HG02623 (cell line): Measurements from ENCODE around the gene PDE11A.

Experiments
- ATAC-seq: cut with Tn5 transposase; IDR thresholded peaks from one replicate; pipeline ENCODE4 v1.9.1; 2021; ENCODE audit warnings: moderate library complexity; ENCODE audit not compliant: unreplicated experiment

PDE11A gene

GRCh38 chr2:177639262-177639914 lies 433.2 kb downstream of the PDE11A start:
- no peak for ATAC-seq

GRCh38 chr2:177638507-177638906 lies 434.1 kb downstream of the PDE11A start:
- no peak for ATAC-seq

DNA sequence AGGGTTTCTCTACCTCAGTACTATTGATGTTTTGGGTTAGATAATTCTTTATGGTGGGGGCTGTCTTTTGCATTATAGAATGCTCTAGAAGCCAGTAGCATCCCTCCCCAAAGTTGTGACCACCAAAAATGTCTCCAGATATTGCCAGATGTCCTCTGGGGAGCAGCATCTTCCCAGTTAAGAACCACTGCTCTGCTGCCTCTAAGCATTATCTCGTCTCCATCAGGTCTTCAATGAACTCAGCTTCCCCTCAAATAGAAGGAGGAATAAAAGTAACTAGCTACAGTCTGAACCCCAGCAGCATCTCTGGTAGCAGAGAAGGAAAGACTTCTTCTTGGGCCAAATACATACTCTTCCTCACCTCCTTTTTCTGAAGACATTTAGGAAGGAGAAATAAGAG lies 435.9 kb downstream of the PDE11A start:
- ATAC-seq, result no peak

- no peak for ATAC-seq
Measured at GRCh38 chr2:177635696-177636095, 436.9 kb downstream of the PDE11A start.

DNA sequence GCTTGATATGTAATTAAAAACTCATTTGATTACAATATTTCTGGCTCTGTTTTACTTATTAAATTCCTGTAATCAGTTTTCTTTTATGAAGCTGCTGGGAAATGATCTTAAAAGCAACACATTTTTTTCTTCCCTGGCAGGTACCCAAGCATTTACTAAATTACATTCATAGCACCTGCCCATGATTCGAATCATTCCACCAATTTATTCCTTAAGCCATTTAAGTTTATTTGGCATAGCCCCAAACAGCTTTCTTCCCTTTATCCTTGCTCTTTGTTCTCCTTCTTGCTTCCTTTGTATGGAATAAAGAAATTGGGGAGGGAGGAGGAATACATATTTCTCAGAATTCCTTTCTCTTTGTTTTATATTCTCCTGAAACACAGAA lies 438.7 kb downstream of the PDE11A start:
- no peak for ATAC-seq

GRCh38 chr2:177633111-177633510 lies 439.5 kb downstream of the PDE11A start:
- ATAC-seq, result no peak

DNA sequence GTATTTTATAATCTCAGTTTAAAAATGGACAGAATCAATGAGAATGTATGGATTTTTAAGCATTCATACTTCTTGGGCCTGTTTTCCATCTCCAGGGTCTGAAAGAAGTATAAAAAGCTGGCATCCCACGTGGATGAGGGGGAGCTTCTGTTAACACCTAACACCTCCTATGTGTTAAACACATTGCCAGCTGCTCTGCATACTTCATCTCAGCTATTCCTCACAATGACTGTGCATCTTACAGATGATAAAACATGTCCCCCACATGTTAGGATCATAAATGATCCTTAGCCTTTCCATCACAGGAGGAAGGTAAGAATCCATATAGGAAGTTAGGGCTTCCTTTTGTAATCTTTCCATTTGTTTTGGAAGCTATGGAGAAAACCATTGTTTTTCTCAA lies 440.9 kb downstream of the PDE11A start:
- no peak for ATAC-seq

- ATAC-seq, result peak; percentile 68
Measured at GRCh38 chr2:177629357-177630024, 443.1 kb downstream of the PDE11A start.

DNA sequence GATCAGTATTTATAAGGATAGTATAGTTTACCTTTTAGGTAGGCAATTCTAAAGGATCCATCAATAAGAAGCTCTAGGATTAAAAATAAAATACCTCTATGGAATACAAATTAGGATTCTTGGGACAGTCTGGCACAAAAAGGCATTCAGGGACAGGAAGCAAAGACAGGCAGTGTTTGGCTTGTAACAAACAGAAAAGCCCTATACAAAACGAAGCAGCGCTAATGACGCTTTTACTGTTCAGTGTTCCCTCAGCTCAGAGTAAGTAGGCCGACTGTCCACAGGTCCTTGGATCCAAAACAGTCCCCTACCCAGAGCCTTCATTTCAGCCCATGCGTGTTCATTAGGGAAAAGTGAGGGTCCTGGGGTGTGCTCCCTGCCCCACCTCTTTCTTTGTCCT lies 443.7 kb downstream of the PDE11A start:
- ATAC-seq, result no peak

- no peak for ATAC-seq
Measured at GRCh38 chr2:177625744-177626650, 446.6 kb downstream of the PDE11A start.

DNA sequence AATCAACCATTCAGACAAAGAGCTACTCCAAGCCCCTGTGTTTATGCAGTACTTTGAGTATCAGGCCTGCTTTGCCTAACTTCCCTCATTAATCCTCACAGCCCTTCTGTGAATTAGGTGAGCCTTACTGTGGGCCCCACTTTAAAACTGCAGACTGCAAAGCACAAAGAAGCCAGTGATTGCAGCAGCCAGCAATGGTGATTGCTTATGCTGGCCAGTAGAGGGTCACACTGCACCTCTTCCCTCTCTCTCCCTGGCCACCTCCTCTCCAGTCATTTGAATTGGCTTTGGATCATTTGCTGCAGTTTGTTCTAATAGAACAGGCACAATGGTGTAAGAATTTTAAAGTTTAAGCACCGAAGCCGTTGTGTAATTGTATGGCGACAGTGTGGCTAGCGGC lies 450.1 kb downstream of the PDE11A start:
- no peak for ATAC-seq

- no peak for ATAC-seq
Measured at GRCh38 chr2:177619986-177620385, 452.6 kb downstream of the PDE11A start.

DNA sequence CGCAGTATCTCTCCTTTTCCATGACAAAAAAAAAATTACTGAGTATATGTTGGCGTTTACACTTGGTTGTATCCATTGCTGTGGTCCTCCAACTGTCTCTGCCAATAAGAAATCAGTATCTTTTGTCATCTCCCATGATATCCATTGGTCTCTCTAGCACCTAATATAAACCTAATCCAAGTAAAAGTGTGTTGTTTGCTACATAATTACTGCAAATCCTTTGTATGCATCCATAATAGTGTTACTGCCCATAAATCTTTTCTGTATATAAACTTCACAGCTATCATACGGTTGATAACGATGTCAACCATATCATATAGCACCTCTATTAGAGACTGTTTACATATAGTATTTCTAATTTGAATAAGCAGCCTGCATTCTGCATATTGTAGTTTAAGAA lies 453.1 kb downstream of the PDE11A start:
- ATAC-seq, result no peak

- peak; percentile 97 for ATAC-seq
Measured at GRCh38 chr2:177618255-177619253, 454.0 kb downstream of the PDE11A start.

- no peak for ATAC-seq
Measured at GRCh38 chr2:177617849-177618248, 454.7 kb downstream of the PDE11A start.

- ATAC-seq, result no peak
Measured at GRCh38 chr2:177616731-177617130, 455.8 kb downstream of the PDE11A start.

DNA sequence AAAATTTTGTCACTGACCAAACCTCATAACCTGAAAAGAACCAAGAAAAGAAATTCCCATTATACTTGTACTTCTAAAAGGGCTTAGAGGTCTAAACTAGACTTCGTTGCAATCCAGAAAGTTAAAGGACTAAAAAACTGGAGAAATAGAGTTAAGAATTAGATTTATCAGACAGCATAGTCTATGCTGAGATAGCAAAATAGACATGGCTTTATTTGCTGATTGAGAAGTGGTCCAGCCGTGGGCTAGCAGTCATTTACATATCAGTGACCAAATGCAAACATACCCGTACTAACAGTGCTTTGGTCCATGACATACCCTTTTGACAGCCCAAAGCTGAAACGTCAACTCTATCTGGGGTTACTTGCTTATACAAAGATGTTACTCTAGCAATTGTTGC lies 456.5 kb downstream of the PDE11A start:
- ATAC-seq, result no peak

DNA sequence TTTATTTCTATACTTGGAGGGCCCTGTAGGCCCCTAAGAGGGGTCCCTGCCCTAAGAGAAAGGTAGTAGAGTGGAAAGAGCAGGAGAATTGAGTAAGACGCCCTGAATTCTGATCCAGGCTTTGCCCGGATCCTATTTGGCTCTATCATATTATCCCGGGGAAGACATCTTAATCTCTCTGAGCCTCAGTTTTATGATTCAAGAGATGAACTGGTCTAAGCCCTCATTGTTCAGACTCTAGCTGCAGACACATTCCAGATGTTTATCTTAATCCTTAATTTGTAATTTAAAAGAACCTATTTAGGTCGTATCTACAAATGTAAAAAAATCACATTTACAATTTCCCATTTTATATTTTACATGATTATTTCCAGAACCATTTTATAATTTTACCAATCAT lies 459.9 kb downstream of the PDE11A start:
- ATAC-seq, result no peak

DNA sequence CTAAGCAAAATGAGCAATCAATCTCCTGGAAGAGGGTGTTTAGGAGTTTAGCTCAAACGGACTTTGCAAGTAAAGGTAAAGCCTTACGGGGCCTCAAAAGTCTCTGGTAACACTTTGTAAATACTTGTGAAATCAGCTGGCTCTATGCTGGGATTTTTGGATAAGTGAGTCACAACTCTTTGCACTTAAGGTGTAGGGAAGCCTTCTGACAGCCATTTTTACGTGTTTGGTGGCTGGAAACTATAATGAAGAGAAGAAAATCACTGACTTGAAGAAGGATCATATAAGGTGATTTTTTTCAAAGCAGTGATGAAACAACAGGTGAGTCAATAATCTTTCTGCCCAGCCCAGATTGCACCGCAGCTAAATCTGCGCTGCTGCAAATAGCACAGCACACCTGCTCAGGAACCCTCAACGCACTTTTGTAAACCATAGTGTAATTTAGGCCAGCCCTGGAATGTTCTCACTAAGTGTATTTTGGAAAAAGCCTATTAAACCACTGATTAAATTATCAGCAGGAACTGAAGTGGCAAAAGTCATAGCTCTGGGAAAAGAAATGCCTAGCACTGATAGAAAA lies 461.2 kb downstream of the PDE11A start:
- no peak for ATAC-seq

- ATAC-seq, result no peak
Measured at GRCh38 chr2:177610813-177611212, 461.8 kb downstream of the PDE11A start.
